HG03442 (cell line): ENCODE data around the gene CATSPER3.
A peak's percentile ranks its signal among the peaks of the same experiment; 100 is the strongest.

ENCODE experiments used
- ATAC-seq: cut with Tn5 transposase; IDR thresholded peaks from one replicate; pipeline ENCODE4 v1.9.1; 2021; ENCODE audit warnings: mild to moderate bottlenecking, moderate library complexity; ENCODE audit not compliant: unreplicated experiment

The CATSPER3 gene

DNA sequence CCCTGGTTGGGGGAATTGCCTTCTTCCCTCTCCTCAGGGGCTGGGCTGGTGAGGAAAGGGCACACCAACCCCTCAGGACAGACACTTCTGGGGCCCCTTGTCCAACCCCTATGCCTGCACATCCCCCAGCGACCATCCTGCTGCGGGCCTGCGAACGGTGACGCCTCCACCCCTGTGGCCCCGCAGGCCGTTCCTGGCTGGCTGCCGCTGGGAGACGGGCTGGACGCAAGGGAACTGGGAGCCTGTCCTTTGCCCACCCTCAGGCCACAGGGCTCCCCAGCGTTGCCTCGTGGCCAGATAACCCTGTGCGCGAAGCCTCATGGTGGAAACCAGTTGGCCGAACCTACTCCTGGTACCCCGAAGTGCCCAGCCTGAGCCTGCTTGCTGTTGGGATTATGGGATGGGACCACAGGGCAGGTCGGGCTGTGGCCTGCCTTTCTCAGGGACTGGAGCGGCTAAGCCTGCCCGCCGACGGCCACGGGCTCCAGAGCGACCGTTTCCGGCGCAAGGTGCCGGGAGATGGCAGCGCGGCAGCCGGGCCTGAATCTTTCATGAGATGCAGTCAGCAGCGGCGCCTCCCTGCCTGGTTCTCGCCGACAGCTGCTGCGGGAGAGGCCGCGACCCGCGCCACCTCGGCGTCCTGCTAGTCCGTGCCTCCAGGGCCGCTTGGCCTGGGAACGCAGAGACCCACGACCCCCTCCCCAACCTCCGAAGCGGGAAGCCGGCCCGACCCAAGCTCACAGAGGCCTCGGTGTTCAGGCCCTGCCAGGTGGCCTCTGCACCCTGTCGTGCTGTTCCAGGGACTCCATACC, 72.8 kb downstream of the CATSPER3 start:
- no peak for ATAC-seq

DNA sequence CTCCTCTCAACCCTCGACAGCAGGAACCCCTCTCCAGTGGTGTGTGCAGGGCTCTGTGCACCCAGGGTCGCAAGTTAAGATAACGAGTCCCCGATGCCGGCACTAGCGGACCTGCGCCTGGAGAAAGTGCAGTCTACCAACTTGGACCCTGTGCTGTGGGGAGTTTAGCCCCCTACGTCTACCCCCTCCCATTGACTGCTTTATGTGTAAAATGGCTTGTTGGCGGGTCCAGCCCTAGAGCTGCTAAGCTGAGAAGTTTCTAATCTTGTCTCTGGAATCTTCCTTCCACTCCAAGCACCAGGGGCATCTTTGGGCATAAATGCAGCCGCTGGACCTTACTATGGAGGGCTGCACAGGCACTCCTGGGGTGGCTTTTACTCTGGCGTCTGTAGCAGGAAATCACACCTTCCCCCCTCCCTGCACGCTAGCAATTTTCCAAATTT, 73.5 kb downstream of the CATSPER3 start:
- no peak for ATAC-seq

- ATAC-seq = no peak
These were observed 74.0 kb downstream of the CATSPER3 start for GRCh38 chr5:135041726-135042125.

- ATAC-seq = no peak
These were observed 74.9 kb downstream of the CATSPER3 start for GRCh38 chr5:135042595-135042994.

GRCh38 chr5:135045488-135045887, 77.8 kb downstream of the CATSPER3 start:
- no peak for ATAC-seq

- ATAC-seq = no peak
These were observed 79.1 kb downstream of the CATSPER3 start for GRCh38 chr5:135046661-135047346.

- no peak for ATAC-seq
These were observed 79.6 kb downstream of the CATSPER3 start for GRCh38 chr5:135047347-135047695.

DNA sequence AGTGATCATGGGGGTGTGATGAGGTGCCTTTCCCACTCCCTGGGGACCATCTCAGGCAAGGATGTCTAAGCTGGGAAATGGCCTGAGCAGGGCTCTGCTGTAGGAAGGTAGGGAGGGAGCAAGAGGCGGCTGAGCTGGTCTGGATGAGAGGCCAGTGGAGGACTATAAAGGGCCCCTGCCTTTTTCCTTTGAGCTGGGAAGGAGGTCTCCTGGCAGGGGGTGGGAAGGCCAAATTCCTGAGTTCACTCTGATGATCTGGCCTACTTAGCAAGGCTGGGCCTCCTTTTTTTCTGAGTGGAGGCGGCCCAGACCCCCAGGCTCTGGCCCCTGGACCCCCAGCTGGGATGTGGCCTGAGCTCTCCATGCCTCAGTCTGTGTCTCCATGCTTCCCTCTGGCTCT, 80.6 kb downstream of the CATSPER3 start:
- no peak for ATAC-seq

- no peak for ATAC-seq
These were observed 81.2 kb downstream of the CATSPER3 start for GRCh38 chr5:135048930-135049329.

DNA sequence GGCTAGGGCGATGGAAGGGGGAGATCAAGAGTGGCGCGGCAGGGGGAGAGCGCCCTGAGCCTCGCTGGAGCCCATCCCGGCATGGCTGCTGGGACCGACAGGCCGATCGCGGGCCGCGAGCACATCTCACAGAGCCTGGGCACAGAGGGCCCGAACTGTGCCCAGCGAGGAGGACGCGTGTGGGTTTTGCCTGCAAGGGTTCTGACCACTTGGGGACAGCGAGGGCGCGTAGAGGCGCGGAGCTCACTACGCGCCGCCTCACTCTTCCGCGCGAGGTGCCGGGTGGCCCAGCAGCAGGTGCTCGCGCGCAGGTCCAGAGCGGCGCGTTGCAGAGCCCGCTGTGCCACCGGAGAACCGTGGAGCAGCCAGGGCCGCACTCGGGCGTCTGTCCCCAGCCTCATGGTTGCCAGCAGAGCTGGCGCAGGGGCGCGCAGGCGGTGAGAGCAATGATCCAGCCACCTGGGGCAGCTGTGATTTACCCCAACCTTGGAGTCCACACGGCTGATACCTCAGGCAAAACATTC, 82.6 kb downstream of the CATSPER3 start:
- no peak for ATAC-seq

- no peak for ATAC-seq
These were observed 83.7 kb downstream of the CATSPER3 start for GRCh38 chr5:135051399-135051798.

DNA sequence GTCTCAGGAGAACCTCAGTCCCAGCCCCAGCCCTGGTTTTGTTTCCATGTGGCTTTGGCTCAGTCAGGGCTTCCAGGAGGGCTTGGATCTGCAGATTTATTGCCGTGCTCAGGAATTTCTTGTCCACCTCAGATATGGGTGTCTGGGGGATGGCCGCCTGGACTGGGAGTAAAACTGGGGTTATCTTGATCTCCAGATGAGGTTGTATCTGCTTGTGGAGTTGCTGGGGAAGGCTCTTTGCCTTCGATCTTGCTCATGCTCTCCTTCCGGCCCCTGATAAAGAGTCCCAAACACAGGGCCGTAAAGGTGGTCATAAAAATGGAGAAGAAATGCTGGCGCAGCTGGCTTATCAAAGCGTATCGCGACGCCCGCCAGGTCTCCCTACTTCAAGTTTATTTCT, 84.2 kb downstream of the CATSPER3 start:
- no peak for ATAC-seq

GRCh38 chr5:135052511-135053145, 84.9 kb downstream of the CATSPER3 start:
- ATAC-seq = no peak

DNA sequence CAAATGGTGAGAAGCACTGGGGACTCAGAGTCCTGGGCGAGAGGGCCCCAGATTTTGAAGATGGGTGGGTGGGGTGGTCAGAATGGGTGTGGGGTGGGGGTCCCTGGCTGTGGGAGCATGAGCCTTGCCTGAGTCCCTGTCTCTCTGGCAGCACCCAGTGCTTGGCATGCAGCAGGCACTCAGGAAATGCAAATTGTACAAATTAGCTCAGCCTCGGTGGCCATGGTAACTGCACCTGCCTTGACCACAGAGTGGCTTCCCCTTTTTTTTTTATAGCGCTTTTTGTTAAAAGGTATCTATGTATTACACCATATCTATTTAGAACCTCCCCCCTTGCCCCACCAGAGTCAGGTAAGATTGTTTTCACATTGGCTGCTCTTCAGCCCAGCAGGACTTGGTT, 85.6 kb downstream of the CATSPER3 start:
- ATAC-seq = peak; percentile 94

DNA sequence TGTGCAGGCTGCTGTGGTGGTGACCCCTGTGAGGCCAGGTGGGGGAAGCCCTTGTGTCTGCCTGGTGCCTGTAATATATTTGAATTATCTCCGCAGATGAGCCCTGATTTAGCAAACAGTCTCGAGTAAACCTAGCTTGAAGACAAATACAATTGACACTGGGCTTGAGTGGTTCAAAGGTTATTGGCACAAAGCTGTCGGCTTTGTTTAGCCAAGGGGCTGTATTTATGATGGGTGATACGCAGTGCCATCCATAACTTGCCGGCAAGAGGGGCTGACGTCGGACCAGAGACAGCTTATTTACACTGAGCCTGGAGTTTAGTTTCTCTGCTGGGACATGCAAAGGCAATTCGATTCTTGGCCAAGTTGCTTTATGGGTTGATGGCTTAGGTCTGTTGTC, 86.3 kb downstream of the CATSPER3 start:
- ATAC-seq = no peak

- ATAC-seq = no peak
These were observed 86.8 kb downstream of the CATSPER3 start for GRCh38 chr5:135054546-135054945.

- no peak for ATAC-seq
These were observed 87.7 kb downstream of the CATSPER3 start for GRCh38 chr5:135055396-135055795.

DNA sequence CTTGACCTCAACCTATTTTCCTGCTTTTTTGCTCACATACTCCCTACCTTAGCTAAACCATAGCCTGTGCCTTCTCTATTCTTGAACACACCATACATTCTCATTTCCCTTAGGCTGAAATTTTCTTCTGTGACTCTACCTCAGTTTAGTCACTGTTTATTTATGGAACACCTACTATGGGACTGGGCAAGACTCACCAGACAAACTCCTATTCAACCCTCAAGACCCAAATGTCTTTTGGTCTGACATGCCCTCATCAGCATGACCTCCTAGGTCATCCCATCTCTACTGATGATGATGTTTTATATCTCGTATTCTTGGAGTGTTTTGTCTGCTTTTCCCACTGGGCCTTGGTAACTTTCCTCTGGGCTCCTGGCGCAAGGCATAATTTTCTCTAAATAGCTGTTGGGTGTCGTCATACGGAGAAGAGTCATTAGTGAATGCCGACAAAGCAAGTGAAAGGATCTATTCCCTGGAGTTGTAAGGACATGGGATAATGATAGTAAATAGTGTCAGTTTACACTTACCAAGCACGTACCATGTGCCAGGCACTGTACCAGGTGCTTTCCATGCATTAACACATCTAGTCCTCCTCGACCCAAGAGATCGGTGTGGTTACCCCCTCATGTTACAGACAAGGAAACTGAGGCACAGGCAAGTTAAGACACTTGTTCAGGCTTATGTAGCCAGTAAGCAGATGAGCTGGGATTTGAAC, 88.8 kb downstream of the CATSPER3 start:
- no peak for ATAC-seq

DNA sequence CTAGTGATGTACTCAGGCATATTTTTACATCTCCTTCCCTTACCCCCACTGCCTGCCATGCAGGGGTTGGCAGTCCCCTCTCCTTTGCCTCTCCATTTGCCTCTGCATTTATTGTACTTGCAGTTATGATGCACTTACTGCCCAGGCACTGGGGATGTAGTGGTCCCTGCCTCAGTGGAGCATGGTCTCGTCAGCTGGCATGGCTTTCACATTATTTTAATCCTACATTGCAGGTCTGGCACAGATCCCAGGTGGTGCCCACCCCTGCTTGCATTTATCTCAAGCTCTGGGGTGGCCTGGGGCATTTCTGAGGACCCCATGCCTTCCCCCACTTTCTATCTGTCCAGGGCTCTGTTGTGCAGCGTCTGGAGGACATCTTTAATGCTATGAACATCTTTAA, 89.5 kb downstream of the CATSPER3 start:
- no peak for ATAC-seq

GRCh38 chr5:135058331-135058732, 90.6 kb downstream of the CATSPER3 start:
- ATAC-seq = no peak
